Body of pancreas (tissue), 4 donors: ENCODE measurements around the gene CDC45. TPM values are rescaled to one million over a fixed set of nuclear protein-coding genes. Genes with fewer than 3 reads are reported as not detected.
"Not testable (repeated sequence)": the region's sequence is repeated elsewhere in the genome, so short reads cannot be mapped to it uniquely, and the experiment has no call there.

Experiments used
- ATAC-seq: fragments of 150-250 bp; one replicate; pipeline ENCODE4 v1.9.1; 2016
- DNase-seq, 4 donors: peaks; one replicate each; pipeline ENCODE4 v3.0.0-alpha.2; 2019
- H3K27ac ChIP-seq, 4 donors: fragments of 200-600 bp; sonication (generic); 1 replicate in 3 of 4; 2 replicates in 1 of 4; pipeline versions ENCODE4 v1.5.1 to v1.6.1; 2016 to 2019; ENCODE audit warnings: mild to moderate bottlenecking in 1 of 4, mixed read lengths in 1 of 4, moderate library complexity in 1 of 4
- H3K27me3 ChIP-seq, 2 donors: fragments of 200-600 bp; sonication (generic); one replicate each; pipeline ENCODE4 v1.6.0; 2016; ENCODE audit warnings: mild to moderate bottlenecking in 1 of 2
- H3K36me3 ChIP-seq, 2 donors: fragments of 200-600 bp; sonication (generic); replicated peaks in 1 of 2; 2 replicates each; pipeline ENCODE4 v1.5.1; 2016; ENCODE audit warnings: low read depth in 2 of 2; ENCODE audit not compliant: insufficient read depth in 1 of 2
- H3K4me1 ChIP-seq: fragments of 200-600 bp; sonication (generic); one replicate; pipeline ENCODE4 v1.6.0; 2016
- H3K4me3 ChIP-seq, 2 donors: fragments of 200-600 bp; sonication (generic); 1 replicate in 1 of 2; 2 replicates in 1 of 2; pipeline ENCODE4 v1.5.1; 2016 to 2019
- H3K9me3 ChIP-seq, 3 donors: fragments of 200-600 bp; sonication (generic); 1 replicate in 2 of 3; 2 replicates in 1 of 3; pipeline ENCODE4 v1.5.1; 2016
- CTCF ChIP-seq, 7 experiments: fragments of 450-650 bp in 4 of 7; fragments of 200-600 bp in 3 of 7; sonication (generic) in 3 of 7; IDR thresholded peaks; one replicate each; pipeline ENCODE4 v1.5.1; 2016 to 2019; ENCODE audit warnings: antibody characterized with exemption in 7 of 7
- POLR2A ChIP-seq, 3 donors: fragments of 450-650 bp; IDR thresholded peaks; one replicate each; pipeline ENCODE4 v1.6.1; 2016; ENCODE audit warnings: antibody characterized with exemption in 3 of 3, mild to moderate bottlenecking in 2 of 3
- WGBS, 2 donors: methylation state at CpG; one replicate each; pipeline ENCODE4 v1.1.5; 2017; 5-methylcytosine and 5-hydroxymethylcytosine counted together
- intact Hi-C: fragments of 100-400 bp; cut with DNase I; formaldehyde crosslinking; loops from one replicate; pipeline ENCODE4 v1.15.1; 2023
- total RNA-seq, 2 donors: library from RNA; depleted of rRNA; stranded (reverse); fragments of >200 nt; gene quantifications; one replicate each; pipeline ENCODE4 v1.1.0, GENCODE V29; 2016

CDC45 gene
- total RNA-seq, 2 donors from 2014 or later, result not detected

- ATAC-seq (peak; percentile 42), DNase-seq (no peak)
- Histone ChIP-seq H3K9me3 (no peaks in the 10 kb centered on the region), H3K4me1 (no peaks in the 10 kb centered on the region), H3K4me3 (no peak overlapping the region), H3K27me3 (no peaks in the 10 kb centered on the region), H3K36me3 (no peaks in the 10 kb centered on the region), H3K27ac (no peak overlapping the region)
- TF ChIP-seq CTCF (IDR thresholded peaks at IDR 0.05) (no peak), POLR2A (IDR thresholded peaks at IDR 0.05) (no peak)
- intact Hi-C loops, result no loop called here
- 65 to 80% methylated on average over 4 to 16 of the region's 16 CpGs for WGBS, 2 donors
Measured at GRCh38 chr22:19543970-19544708, 64.4 kb downstream of the CDC45 start.

- DNase-seq (no peak), ATAC-seq (no peak)
- TF ChIP-seq POLR2A (IDR thresholded peaks at IDR 0.05), result no peak
- TF ChIP-seq CTCF (IDR thresholded peaks at IDR 0.05), result no peak
- no peaks in the 10 kb centered on the region for H3K9me3 ChIP-seq
- intact Hi-C loops, result no loop called here
- no peaks in the 10 kb centered on the region for H3K27me3 ChIP-seq
- H3K4me3 ChIP-seq, result no peak overlapping the region
- H3K4me1 ChIP-seq, result no peaks in the 10 kb centered on the region
- no peak overlapping the region for H3K27ac ChIP-seq
- no peaks in the 10 kb centered on the region for H3K36me3 ChIP-seq
- 61 to 70% methylated on average over 5 of the region's 5 CpGs for WGBS, 2 donors
Measured at GRCh38 chr22:19545935-19546207, 66.2 kb downstream of the CDC45 start.

DNA sequence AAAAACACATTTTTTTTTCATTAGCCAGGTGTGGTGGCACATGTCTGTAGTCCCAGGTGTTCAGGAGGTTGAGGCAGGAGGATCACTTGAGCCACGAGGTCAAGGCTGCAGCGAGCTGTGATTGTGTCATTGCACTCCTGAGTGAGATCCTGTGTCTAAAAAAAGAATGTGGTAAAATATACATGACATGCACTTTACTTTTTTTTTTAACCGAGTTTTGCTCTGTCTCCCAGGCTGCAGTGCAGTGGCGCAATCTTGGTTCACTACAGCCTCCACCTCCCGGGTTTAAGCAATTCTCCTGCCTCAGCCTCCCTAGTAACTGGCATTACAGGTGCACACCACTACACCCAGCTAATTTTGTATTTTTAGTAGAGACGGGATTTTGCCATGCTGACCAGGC lies 67.0 kb downstream of the CDC45 start:
- Histone ChIP-seq H3K27me3 (no peaks in the 10 kb centered on the region), H3K27ac (no peak overlapping the region), H3K4me3 (no peak overlapping the region), H3K36me3 (no peaks in the 10 kb centered on the region), H3K9me3 (no peaks in the 10 kb centered on the region), H3K4me1 (no peaks in the 10 kb centered on the region)
- intact Hi-C loops, result no loop called here
- no peak for TF ChIP-seq CTCF (IDR thresholded peaks at IDR 0.05)
- TF ChIP-seq POLR2A (IDR thresholded peaks at IDR 0.05), result no peak
- ATAC-seq (no peak), DNase-seq (no peak)
- 48 to 63% methylated on average over 6 of the region's 6 CpGs for WGBS, 2 donors

- Histone ChIP-seq H3K4me1 (no peaks in the 10 kb centered on the region), H3K9me3 (no peaks in the 10 kb centered on the region), H3K4me3 (no peak overlapping the region), H3K27me3 (no peaks in the 10 kb centered on the region), H3K36me3 (no peaks in the 10 kb centered on the region), H3K27ac (no peak overlapping the region)
- no peak for TF ChIP-seq POLR2A (IDR thresholded peaks at IDR 0.05)
- no peak for TF ChIP-seq CTCF (IDR thresholded peaks at IDR 0.05)
- 77 to 79% methylated on average over 8 of the region's 8 CpGs for WGBS, 2 donors
- DNase-seq, result no peak
- intact Hi-C loops, result no loop called here
- no peak for ATAC-seq
Measured at GRCh38 chr22:19547620-19548019, 67.9 kb downstream of the CDC45 start.

- intact Hi-C loops, H3K36me3 ChIP-seq: not testable (repeated sequence)
Measured at GRCh38 chr22:19548427-19548826, 68.7 kb downstream of the CDC45 start.

More at GRCh38 chr22:19548427-19548826, 68.7 kb downstream of the CDC45 start:
- DNase-seq, H3K9me3 ChIP-seq, H3K27me3 ChIP-seq, ATAC-seq, H3K4me1 ChIP-seq, H3K27ac ChIP-seq, H3K4me3 ChIP-seq: not testable (repeated sequence)
- 74 to 91% methylated on average over 5 of the region's 5 CpGs for WGBS, 2 donors
